B cell (primary cell): Measurements from ENCODE around the gene BRF1.

Experiments used
- EZH2 ChIP-seq: IDR thresholded peaks from 2 replicates; pipeline ENCODE4 v1.6.1; 2012; ENCODE audit warnings: borderline replicate concordance, low read depth, mild to moderate bottlenecking, moderate library complexity, low read length; ENCODE audit not compliant: insufficient read depth, poor library complexity, severe bottlenecking
- TF ChIP-seq, protein P1 (sequence below): fragments of 200-600 bp; IDR thresholded peaks from one replicate; pipeline ENCODE4 v1.8.0; 2022; ENCODE audit warnings: antibody characterized with exemption, mild to moderate bottlenecking

DNA sequence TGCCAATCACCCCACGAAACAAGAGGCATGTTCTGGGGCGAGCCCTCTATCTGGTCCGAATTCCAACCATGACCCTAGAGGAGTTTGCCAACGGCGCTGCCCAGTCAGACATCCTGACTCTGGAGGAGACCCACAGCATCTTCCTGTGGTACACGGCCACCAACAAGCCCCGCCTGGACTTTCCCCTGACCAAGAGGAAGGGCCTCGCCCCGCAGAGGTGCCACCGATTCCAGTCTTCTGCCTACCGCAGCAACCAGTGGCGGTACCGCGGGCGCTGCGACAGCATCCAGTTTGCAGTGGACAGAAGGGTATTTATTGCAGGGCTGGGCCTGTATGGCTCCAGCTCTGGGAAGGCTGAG, 50.8 kb downstream of the BRF1 start:
- TF ChIP-seq, protein P1, sequence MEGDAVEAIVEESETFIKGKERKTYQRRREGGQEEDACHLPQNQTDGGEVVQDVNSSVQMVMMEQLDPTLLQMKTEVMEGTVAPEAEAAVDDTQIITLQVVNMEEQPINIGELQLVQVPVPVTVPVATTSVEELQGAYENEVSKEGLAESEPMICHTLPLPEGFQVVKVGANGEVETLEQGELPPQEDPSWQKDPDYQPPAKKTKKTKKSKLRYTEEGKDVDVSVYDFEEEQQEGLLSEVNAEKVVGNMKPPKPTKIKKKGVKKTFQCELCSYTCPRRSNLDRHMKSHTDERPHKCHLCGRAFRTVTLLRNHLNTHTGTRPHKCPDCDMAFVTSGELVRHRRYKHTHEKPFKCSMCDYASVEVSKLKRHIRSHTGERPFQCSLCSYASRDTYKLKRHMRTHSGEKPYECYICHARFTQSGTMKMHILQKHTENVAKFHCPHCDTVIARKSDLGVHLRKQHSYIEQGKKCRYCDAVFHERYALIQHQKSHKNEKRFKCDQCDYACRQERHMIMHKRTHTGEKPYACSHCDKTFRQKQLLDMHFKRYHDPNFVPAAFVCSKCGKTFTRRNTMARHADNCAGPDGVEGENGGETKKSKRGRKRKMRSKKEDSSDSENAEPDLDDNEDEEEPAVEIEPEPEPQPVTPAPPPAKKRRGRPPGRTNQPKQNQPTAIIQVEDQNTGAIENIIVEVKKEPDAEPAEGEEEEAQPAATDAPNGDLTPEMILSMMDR = no peak
- no peak for TF ChIP-seq EZH2
